HG03432 (cell line): Measurements from ENCODE around the gene PODXL2.
"Not testable (repeated sequence)": the region's sequence is repeated elsewhere in the genome, so short reads cannot be mapped to it uniquely, and the experiment has no call there.

Experiments used
- ATAC-seq: cut with Tn5 transposase; IDR thresholded peaks from one replicate; pipeline ENCODE4 v1.9.1; 2021; ENCODE audit warnings: mild to moderate bottlenecking, moderate library complexity; ENCODE audit not compliant: unreplicated experiment

Gene PODXL2

GRCh38 chr3:127701280-127701911, 72.4 kb downstream of the PODXL2 start:
- no peak for ATAC-seq

- ATAC-seq, result no peak
Measured at GRCh38 chr3:127702151-127702578, 73.2 kb downstream of the PODXL2 start.

DNA sequence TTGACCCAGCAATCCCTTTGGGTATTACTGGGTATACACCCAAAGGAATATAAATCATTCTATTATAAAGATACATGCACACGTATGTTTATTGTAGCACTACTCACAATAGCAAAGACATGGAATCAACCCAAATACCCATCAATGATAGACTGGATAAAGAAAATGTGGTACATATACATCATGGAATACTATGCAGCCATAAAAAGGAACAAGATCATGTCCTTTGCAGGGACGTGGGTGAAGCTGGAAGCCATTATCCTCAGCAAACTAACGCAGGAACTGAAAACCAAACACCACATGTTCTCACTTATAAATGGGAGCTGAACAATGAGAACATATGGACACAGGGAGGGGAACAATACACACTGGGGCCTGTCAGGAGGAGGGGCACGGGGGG, 75.9 kb downstream of the PODXL2 start:
- not testable (repeated sequence) for ATAC-seq

DNA sequence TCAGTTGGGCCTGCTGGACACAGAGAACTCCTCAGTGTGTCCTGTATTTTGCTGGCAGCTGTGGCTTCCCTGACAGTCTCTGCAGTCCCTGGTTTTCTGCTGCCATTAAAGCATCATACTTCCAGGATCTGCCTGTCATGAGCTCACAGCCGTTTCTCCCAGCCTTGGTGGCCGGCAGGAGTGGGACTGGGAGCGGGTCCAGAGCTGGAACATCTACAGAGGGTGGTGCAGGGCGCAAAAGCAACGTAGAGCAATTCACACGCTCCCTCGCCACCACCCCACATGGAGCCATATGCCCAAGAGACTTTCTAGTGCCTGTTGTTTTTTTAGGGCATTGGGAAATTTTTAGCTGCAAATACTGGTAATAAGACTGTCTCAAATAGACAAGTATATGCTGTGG, 77.3 kb downstream of the PODXL2 start:
- ATAC-seq, result no peak

DNA sequence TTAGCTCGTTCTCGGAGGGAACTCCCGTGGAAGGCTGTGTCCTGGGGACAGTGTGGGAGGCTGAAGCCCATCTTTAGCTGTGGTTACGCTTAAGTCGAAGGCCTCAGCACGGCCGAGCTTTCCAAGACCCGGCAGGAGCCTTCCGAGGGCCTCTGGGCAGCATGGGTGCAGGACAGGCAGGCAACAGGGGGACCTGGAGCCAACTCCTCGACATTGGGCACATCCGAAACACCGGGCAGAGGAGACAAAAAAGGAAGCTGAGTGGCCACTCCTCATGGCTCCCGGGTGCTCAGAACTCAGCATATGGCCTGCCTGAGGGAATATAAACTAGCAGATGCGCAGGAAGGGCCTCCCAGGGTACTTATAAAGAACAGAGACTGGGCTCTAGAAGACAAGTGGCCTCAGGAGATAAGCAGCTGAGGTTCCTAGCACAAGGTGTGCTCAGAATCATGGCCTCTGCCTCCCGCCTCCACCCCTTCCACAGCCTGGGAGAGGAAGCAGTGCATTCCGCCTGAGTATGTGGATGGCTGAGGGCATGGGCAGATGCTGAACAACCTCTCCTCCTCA, 77.9 kb downstream of the PODXL2 start:
- ATAC-seq, result no peak

GRCh38 chr3:127707851-127708411, 78.9 kb downstream of the PODXL2 start:
- ATAC-seq, result no peak

DNA sequence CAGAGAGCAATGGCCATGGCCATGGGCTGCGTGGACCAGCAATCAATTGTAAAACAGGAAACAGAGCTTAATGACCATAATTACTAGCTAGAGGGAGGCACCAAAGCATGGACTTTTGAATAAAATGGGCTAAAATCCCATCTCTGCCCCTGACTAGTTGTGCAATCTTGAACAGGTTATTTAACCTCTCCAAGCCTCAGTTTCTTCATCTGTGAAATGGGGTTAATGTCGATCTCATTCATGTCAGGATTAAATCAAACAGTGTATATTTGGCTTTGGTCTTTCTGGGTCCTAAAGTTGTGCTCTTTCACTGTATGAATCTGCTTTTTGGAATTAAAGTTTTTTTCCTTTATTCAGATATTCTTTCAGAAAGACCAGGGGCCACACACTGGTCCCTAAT, 79.9 kb downstream of the PODXL2 start:
- ATAC-seq, result no peak

- no peak for ATAC-seq
Measured at GRCh38 chr3:127709320-127710060, 80.5 kb downstream of the PODXL2 start.

- no peak for ATAC-seq
Measured at GRCh38 chr3:127710155-127710941, 81.4 kb downstream of the PODXL2 start.

DNA sequence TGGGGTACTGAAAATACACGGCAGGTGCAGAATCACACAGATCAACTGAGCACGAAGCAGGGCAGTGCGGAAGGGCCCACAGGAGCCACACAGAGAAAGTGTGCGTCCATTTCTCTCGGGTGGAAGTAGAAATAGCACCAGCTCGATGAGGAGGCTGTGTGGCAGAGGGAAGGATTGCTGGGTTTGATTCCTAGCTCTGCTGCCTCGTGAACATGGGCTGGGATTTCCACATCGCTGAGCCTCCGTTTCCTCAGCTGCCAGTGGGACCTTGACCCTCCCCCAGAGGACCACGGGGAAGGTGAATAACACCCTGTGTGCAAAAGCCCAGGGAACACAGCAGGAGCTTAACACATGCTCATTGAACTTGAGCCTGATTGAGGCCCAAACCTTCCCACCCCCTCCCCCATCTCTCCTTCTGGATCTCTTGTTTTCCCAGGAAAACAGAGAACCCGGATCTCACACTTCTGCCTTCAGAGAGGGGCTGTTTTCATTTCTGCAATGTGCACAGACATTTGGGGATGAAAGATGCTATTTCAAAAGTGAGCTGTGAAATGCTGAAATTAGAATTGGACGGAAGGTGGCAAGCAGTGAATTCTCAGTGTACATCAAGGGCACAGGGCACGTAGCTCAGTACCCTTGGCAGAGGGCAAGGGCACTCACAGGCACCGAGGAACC, 82.2 kb downstream of the PODXL2 start:
- no peak for ATAC-seq

DNA sequence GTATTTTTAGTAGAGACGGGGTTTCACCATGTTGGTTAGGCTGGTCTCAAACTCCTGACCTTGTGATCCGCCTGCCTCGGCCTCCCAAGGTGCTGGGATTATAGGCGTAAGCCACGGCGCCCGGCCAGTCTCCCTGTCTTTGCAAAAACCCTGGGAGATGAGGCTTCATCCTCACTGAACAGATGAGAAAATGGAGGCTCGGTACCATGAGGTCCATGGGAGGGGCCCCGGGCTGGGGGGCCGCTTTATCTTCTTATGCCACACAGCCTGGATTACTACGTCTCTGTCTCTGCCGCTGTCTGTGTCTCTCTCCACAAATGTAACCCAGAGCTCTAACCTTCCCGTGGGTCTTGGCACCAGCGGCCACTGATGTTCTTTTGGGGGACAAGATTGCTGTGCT, 82.9 kb downstream of the PODXL2 start:
- ATAC-seq, result no peak

DNA sequence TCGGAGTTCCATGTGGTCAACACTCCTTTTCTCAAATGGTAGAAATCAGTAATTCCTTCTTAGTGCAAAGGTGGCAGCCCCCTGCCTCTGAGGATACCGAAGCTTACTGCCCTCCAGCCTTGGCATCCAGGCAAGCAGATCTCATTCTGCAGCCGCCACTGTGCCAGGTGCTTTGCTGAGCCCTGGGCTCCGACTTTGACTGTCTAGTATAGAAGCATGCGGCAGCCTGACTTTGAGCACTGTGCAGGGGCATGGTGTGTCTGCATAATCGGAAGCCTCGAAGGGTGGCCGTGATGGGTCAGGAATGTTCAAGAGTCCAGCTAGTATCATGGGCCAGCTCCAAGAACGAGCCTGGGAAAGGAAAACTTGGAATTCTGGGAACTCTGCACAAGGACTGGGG, 83.5 kb downstream of the PODXL2 start:
- no peak for ATAC-seq

- no peak for ATAC-seq
Measured at GRCh38 chr3:127712881-127713771, 84.1 kb downstream of the PODXL2 start.

- no peak for ATAC-seq
Measured at GRCh38 chr3:127714125-127714571, 85.2 kb downstream of the PODXL2 start.

GRCh38 chr3:127714866-127715265, 85.9 kb downstream of the PODXL2 start:
- no peak for ATAC-seq

- ATAC-seq, result no peak
Measured at GRCh38 chr3:127715532-127715931, 86.5 kb downstream of the PODXL2 start.

- ATAC-seq, result no peak
Measured at GRCh38 chr3:127716384-127716783, 87.4 kb downstream of the PODXL2 start.

GRCh38 chr3:127717357-127718244, 88.6 kb downstream of the PODXL2 start:
- no peak for ATAC-seq
